RWPE2 (cell line): ENCODE data around the gene ISM1.

Experiments used
- ATAC-seq: fragments of 200-7000 bp; cut with Tn5 transposase; 3 replicates; pipeline ENCODE4 v1.9.1; 2021; ENCODE audit warnings: low read depth
- DNase-seq: peaks from one replicate; pipeline ENCODE4 v3.0.0-alpha.2; 2020; ENCODE audit warnings: low spot score
- H3K27ac ChIP-seq: fragments of 450-650 bp; 2 replicates; pipeline ENCODE4 v1.5.1; 2017; ENCODE audit warnings: mild to moderate bottlenecking; ENCODE audit not compliant: poor library complexity, severe bottlenecking
- H3K27me3 ChIP-seq: fragments of 250-450 bp; sonication (Bioruptor Pico); 2 replicates; pipeline ENCODE4 v1.5.1; 2021; ENCODE audit warnings: mild to moderate bottlenecking, moderate library complexity; ENCODE audit not compliant: insufficient read depth, poor library complexity, severe bottlenecking
- H3K36me3 ChIP-seq: fragments of 250-450 bp; sonication (Bioruptor Pico); 2 replicates; pipeline ENCODE4 v1.5.1; 2020; ENCODE audit warnings: low read depth, mild to moderate bottlenecking, moderate library complexity
- H3K4me1 ChIP-seq: fragments of 250-450 bp; sonication (Bioruptor Pico); 2 replicates; pipeline ENCODE4 v1.5.1; 2021; ENCODE audit warnings: mild to moderate bottlenecking, moderate library complexity; ENCODE audit not compliant: insufficient read depth, poor library complexity, severe bottlenecking
- H3K4me3 ChIP-seq: fragments of 250-450 bp; sonication (Bioruptor Pico); 2 replicates; pipeline ENCODE4 v1.5.1; 2021; ENCODE audit warnings: mild to moderate bottlenecking, moderate library complexity; ENCODE audit not compliant: severe bottlenecking
- H3K9me3 ChIP-seq: fragments of 250-450 bp; sonication (Bioruptor Pico); 2 replicates; pipeline ENCODE4 v1.5.1; 2021; ENCODE audit warnings: mild to moderate bottlenecking, moderate library complexity; ENCODE audit not compliant: severe bottlenecking
- CTCF ChIP-seq: fragments of 450-650 bp; IDR thresholded peaks from one replicate; pipeline ENCODE4 v1.5.1; 2017; ENCODE audit warnings: mild to moderate bottlenecking, moderate library complexity; ENCODE audit not compliant: poor library complexity, severe bottlenecking

The ISM1 gene

GRCh38 chr20:13338999-13339411, 117.9 kb downstream of the ISM1 start:
- H3K36me3 ChIP-seq: no peaks in the 10 kb centered on the region
- H3K4me1 ChIP-seq: peaks cover 7% of the 10 kb centered on the region
- DNase-seq (no peak), ATAC-seq (no peak)
- H3K4me3 ChIP-seq: no peak overlapping the region
- no peaks in the 10 kb centered on the region for H3K9me3 ChIP-seq
- TF ChIP-seq CTCF: no peak
- no peaks in the 10 kb centered on the region for H3K27me3 ChIP-seq
- no peak overlapping the region for H3K27ac ChIP-seq

GRCh38 chr20:13340088-13340487, 119.0 kb downstream of the ISM1 start:
- TF ChIP-seq CTCF: no peak
- DNase-seq (no peak), ATAC-seq (no peak)
- H3K4me1 ChIP-seq: peaks cover 7% of the 10 kb centered on the region
- H3K4me3 ChIP-seq: no peak overlapping the region
- H3K36me3 ChIP-seq: no peaks in the 10 kb centered on the region
- no peaks in the 10 kb centered on the region for H3K27me3 ChIP-seq
- H3K9me3 ChIP-seq: no peaks in the 10 kb centered on the region
- H3K27ac ChIP-seq: no peak overlapping the region

- ATAC-seq: no peak
- H3K27ac ChIP-seq: no peak overlapping the region
Measured at GRCh38 chr20:13341737-13342393, 120.8 kb downstream of the ISM1 start.

GRCh38 chr20:13342469-13343242, 121.6 kb downstream of the ISM1 start:
- H3K9me3 ChIP-seq: no peaks in the 10 kb centered on the region
- H3K4me1 ChIP-seq: no peaks in the 10 kb centered on the region
- H3K36me3 ChIP-seq: no peaks in the 10 kb centered on the region
- no peak overlapping the region for H3K27ac ChIP-seq
- TF ChIP-seq CTCF: no peak
- no peak for ATAC-seq
- H3K4me3 ChIP-seq: no peak overlapping the region
- no peaks in the 10 kb centered on the region for H3K27me3 ChIP-seq
- DNase-seq: no peak

More at GRCh38 chr20:13341737-13342393, 120.8 kb downstream of the ISM1 start:
- no peaks in the 10 kb centered on the region for H3K9me3 ChIP-seq
- TF ChIP-seq CTCF: no peak
- H3K27me3 ChIP-seq: no peaks in the 10 kb centered on the region
- DNase-seq: no peak
- no peak overlapping the region for H3K4me3 ChIP-seq
- no peaks in the 10 kb centered on the region for H3K4me1 ChIP-seq
- no peaks in the 10 kb centered on the region for H3K36me3 ChIP-seq

- H3K27me3 ChIP-seq: no peaks in the 10 kb centered on the region
- no peak for TF ChIP-seq CTCF
- no peaks in the 10 kb centered on the region for H3K4me1 ChIP-seq
- H3K9me3 ChIP-seq: no peaks in the 10 kb centered on the region
- DNase-seq: no peak
- no peak overlapping the region for H3K4me3 ChIP-seq
- no peaks in the 10 kb centered on the region for H3K36me3 ChIP-seq
- ATAC-seq: no peak
- no peak overlapping the region for H3K27ac ChIP-seq
Measured at GRCh38 chr20:13344671-13345070, 123.6 kb downstream of the ISM1 start.
